HG03159 (cell line): Measurements from ENCODE around the gene TNFAIP2.

Experiments used
- ATAC-seq: cut with Tn5 transposase; IDR thresholded peaks from one replicate; pipeline ENCODE4 v1.9.1; 2021; ENCODE audit warnings: mild to moderate bottlenecking, moderate library complexity; ENCODE audit not compliant: unreplicated experiment

Gene TNFAIP2

GRCh38 chr14:103122947-103123633 lies at the start of gene TNFAIP2:
Gene TNFAIP2 (plus strand): TSS chr14:103123461. CDS start chr14:103126458, 2,997 bp downstream.
- no peak for ATAC-seq

GRCh38 chr14:103073876-103074728 lies 49.2 kb upstream of the TNFAIP2 start:
- no peak for ATAC-seq

- ATAC-seq = no peak
Measured at GRCh38 chr14:103074729-103075367, 48.4 kb upstream of the TNFAIP2 start.

GRCh38 chr14:103078420-103078749 lies 44.9 kb upstream of the TNFAIP2 start:
- ATAC-seq = peak; percentile 57

- no peak for ATAC-seq
Measured at GRCh38 chr14:103078860-103079587, 44.2 kb upstream of the TNFAIP2 start.

- no peak for ATAC-seq
Measured at GRCh38 chr14:103081951-103082350, 41.3 kb upstream of the TNFAIP2 start.

GRCh38 chr14:103084021-103084919 lies 39.0 kb upstream of the TNFAIP2 start, which contains the start of gene LBHD2:
Gene LBHD2 (plus strand): TSS chr14:103084210. CDS start chr14:103086013, 1,803 bp downstream.
- no peak for ATAC-seq

- no peak for ATAC-seq
Measured at GRCh38 chr14:103085106-103086091, 37.9 kb upstream of the TNFAIP2 start.

- no peak for ATAC-seq
Measured at GRCh38 chr14:103086771-103087342, 36.4 kb upstream of the TNFAIP2 start.

GRCh38 chr14:103087343-103087835 lies 35.9 kb upstream of the TNFAIP2 start:
- no peak for ATAC-seq

GRCh38 chr14:103088921-103089320 lies 34.3 kb upstream of the TNFAIP2 start:
- no peak for ATAC-seq

- no peak for ATAC-seq
Measured at GRCh38 chr14:103089386-103090335, 33.6 kb upstream of the TNFAIP2 start.

- ATAC-seq = no peak
Measured at GRCh38 chr14:103090481-103091020, 32.7 kb upstream of the TNFAIP2 start.

- ATAC-seq = peak; percentile 60
Measured at GRCh38 chr14:103091041-103091882, 32.0 kb upstream of the TNFAIP2 start.

- no peak for ATAC-seq
Measured at GRCh38 chr14:103091883-103092222, 31.4 kb upstream of the TNFAIP2 start.

- no peak for ATAC-seq
Measured at GRCh38 chr14:103093856-103094405, 29.3 kb upstream of the TNFAIP2 start.
